Activated T-cell treated with anti-CD3 and anti-CD28 coated beads for 1 hour (primary cell): Measurements from ENCODE around the gene NR2F2.

Source experiments
- DNase-seq: peaks from one replicate; pipeline ENCODE4 v3.0.0-alpha.2; 2020; ENCODE audit warnings: low read depth

Gene NR2F2

GRCh38 chr15:96330450-96331143, at the start of gene NR2F2:
NR2F2 (plus strand) TSS chr15:96330700; CDS start chr15:96332106, 1,406 bp downstream.
- no peak for DNase-seq

- no peak for DNase-seq
These were observed 45.2 kb upstream of the NR2F2 start for GRCh38 chr15:96285305-96285704.

GRCh38 chr15:96285729-96286254, 44.7 kb upstream of the NR2F2 start:
- DNase-seq, result no peak

GRCh38 chr15:96290679-96291078, 39.8 kb upstream of the NR2F2 start:
- no peak for DNase-seq

GRCh38 chr15:96292635-96293034, 37.9 kb upstream of the NR2F2 start:
- no peak for DNase-seq

- no peak for DNase-seq
These were observed 37.1 kb upstream of the NR2F2 start for GRCh38 chr15:96293441-96293840.

GRCh38 chr15:96294766-96295165, 35.7 kb upstream of the NR2F2 start:
- no peak for DNase-seq

- no peak for DNase-seq
These were observed 34.2 kb upstream of the NR2F2 start for GRCh38 chr15:96296264-96296663.

- DNase-seq, result no peak
These were observed 32.7 kb upstream of the NR2F2 start for GRCh38 chr15:96297783-96298182.

GRCh38 chr15:96298217-96298616, 32.3 kb upstream of the NR2F2 start:
- no peak for DNase-seq

GRCh38 chr15:96300836-96301235, 29.7 kb upstream of the NR2F2 start:
- DNase-seq, result no peak

- DNase-seq, result no peak
These were observed 26.9 kb upstream of the NR2F2 start for GRCh38 chr15:96303503-96304056.

- DNase-seq, result no peak
These were observed 25.7 kb upstream of the NR2F2 start for GRCh38 chr15:96304839-96305238.

- DNase-seq, result no peak
These were observed 24.2 kb upstream of the NR2F2 start for GRCh38 chr15:96306321-96306720.

- DNase-seq, result no peak
These were observed 22.6 kb upstream of the NR2F2 start for GRCh38 chr15:96307856-96308394.

GRCh38 chr15:96309143-96309660, 21.3 kb upstream of the NR2F2 start:
- no peak for DNase-seq

- DNase-seq, result no peak
These were observed 19.1 kb upstream of the NR2F2 start for GRCh38 chr15:96311256-96311955.

GRCh38 chr15:96311956-96312294, 18.6 kb upstream of the NR2F2 start:
- DNase-seq, result no peak

GRCh38 chr15:96312641-96313335, 17.7 kb upstream of the NR2F2 start:
- no peak for DNase-seq

- no peak for DNase-seq
These were observed 16.0 kb upstream of the NR2F2 start for GRCh38 chr15:96314518-96314917.

- DNase-seq, result no peak
These were observed 15.5 kb upstream of the NR2F2 start for GRCh38 chr15:96314963-96315362.

GRCh38 chr15:96316953-96317629, 13.4 kb upstream of the NR2F2 start:
- DNase-seq, result no peak
